HUES48 (cell line): ENCODE results near the gene SLCO2A1.

Source experiments
- H3K27ac ChIP-seq: one replicate; pipeline ENCODE4 v1.7.0; 2013; ENCODE audit warnings: low read depth, low read length, inconsistent platforms
- H3K27me3 ChIP-seq: 2 replicates; pipeline ENCODE4 v1.6.1; 2013; ENCODE audit warnings: mild to moderate bottlenecking, low read length; ENCODE audit not compliant: control insufficient read depth, insufficient read depth
- H3K36me3 ChIP-seq: 2 replicates; pipeline ENCODE4 v1.6.1; 2013; ENCODE audit warnings: low read length; ENCODE audit not compliant: control insufficient read depth, insufficient read depth
- H3K4me1 ChIP-seq: 2 replicates; pipeline ENCODE4 v1.6.1; 2013; ENCODE audit warnings: mild to moderate bottlenecking, low read length; ENCODE audit not compliant: control insufficient read depth, insufficient read depth
- H3K4me3 ChIP-seq: 2 replicates; pipeline ENCODE4 v1.5.1; 2013; ENCODE audit warnings: mild to moderate bottlenecking, low read depth, low read length
- H3K9ac ChIP-seq: 2 replicates; pipeline ENCODE4 v1.6.1; 2013; ENCODE audit warnings: mild to moderate bottlenecking, low read depth, low read length, moderate library complexity
- H3K9me3 ChIP-seq: 2 replicates; pipeline ENCODE4 v1.6.1; 2013; ENCODE audit warnings: low read length; ENCODE audit not compliant: control insufficient read depth, insufficient read depth

SLCO2A1 gene

GRCh38 chr3:133962849-133963248 is 66.9 kb downstream of the SLCO2A1 start:
- H3K27me3 ChIP-seq: no peaks in the 10 kb centered on the region
- H3K9ac ChIP-seq: no peak overlapping the region
- no peaks in the 10 kb centered on the region for H3K36me3 ChIP-seq
- peaks cover 3% of the 10 kb centered on the region; the same call in 1 of the 2 replicates for H3K4me1 ChIP-seq
- H3K4me3 ChIP-seq: no peak overlapping the region
- H3K9me3 ChIP-seq: no peaks in the 10 kb centered on the region
- H3K27ac ChIP-seq: no peak overlapping the region

GRCh38 chr3:133958071-133958805 is 71.5 kb downstream of the SLCO2A1 start:
- H3K9ac ChIP-seq: no peak overlapping the region
- no peaks in the 10 kb centered on the region for H3K9me3 ChIP-seq
- no peak overlapping the region for H3K27ac ChIP-seq
- no peaks in the 10 kb centered on the region for H3K27me3 ChIP-seq
- no peaks in the 10 kb centered on the region for H3K36me3 ChIP-seq
- no peak overlapping the region for H3K4me3 ChIP-seq
- H3K4me1 ChIP-seq: peaks cover 3% of the 10 kb centered on the region; the same call in 1 of the 2 replicates

GRCh38 chr3:133956982-133957381 is 72.7 kb downstream of the SLCO2A1 start:
- no peak overlapping the region for H3K27ac ChIP-seq
- no peaks in the 10 kb centered on the region for H3K9me3 ChIP-seq
- no peak overlapping the region for H3K9ac ChIP-seq
- H3K27me3 ChIP-seq: no peaks in the 10 kb centered on the region
- H3K36me3 ChIP-seq: no peaks in the 10 kb centered on the region
- H3K4me1 ChIP-seq: no peaks in the 10 kb centered on the region
- H3K4me3 ChIP-seq: no peak overlapping the region

- H3K9ac ChIP-seq: no peak overlapping the region
- no peak overlapping the region for H3K27ac ChIP-seq
- H3K4me3 ChIP-seq: no peak overlapping the region
- no peaks in the 10 kb centered on the region for H3K36me3 ChIP-seq
- H3K4me1 ChIP-seq: no peaks in the 10 kb centered on the region
- H3K9me3 ChIP-seq: no peaks in the 10 kb centered on the region
- no peaks in the 10 kb centered on the region for H3K27me3 ChIP-seq
These were observed 73.4 kb downstream of the SLCO2A1 start for GRCh38 chr3:133956353-133956752.

- Histone ChIP-seq H3K36me3 (no peaks in the 10 kb centered on the region), H3K4me3 (no peak overlapping the region), H3K9me3 (no peaks in the 10 kb centered on the region), H3K27me3 (no peaks in the 10 kb centered on the region), H3K27ac (no peak overlapping the region), H3K9ac (no peak overlapping the region), H3K4me1 (no peaks in the 10 kb centered on the region)
These were observed 73.8 kb downstream of the SLCO2A1 start for GRCh38 chr3:133955892-133956291.

- no peak overlapping the region for H3K9ac ChIP-seq
- H3K27ac ChIP-seq: no peak overlapping the region
- no peaks in the 10 kb centered on the region for H3K4me1 ChIP-seq
- no peak overlapping the region for H3K4me3 ChIP-seq
- H3K36me3 ChIP-seq: no peaks in the 10 kb centered on the region
- no peaks in the 10 kb centered on the region for H3K27me3 ChIP-seq
- no peaks in the 10 kb centered on the region for H3K9me3 ChIP-seq
These were observed 74.9 kb downstream of the SLCO2A1 start for GRCh38 chr3:133954717-133955360.

- H3K36me3 ChIP-seq: no peaks in the 10 kb centered on the region
- no peak overlapping the region for H3K4me3 ChIP-seq
- H3K9ac ChIP-seq: no peak overlapping the region
- no peak overlapping the region for H3K27ac ChIP-seq
- peaks cover 9% of the 10 kb centered on the region; the same call in 1 of the 2 replicates for H3K4me1 ChIP-seq
- H3K9me3 ChIP-seq: no peaks in the 10 kb centered on the region
- no peaks in the 10 kb centered on the region for H3K27me3 ChIP-seq
These were observed 76.4 kb downstream of the SLCO2A1 start for GRCh38 chr3:133953297-133953696.

GRCh38 chr3:133949438-133949837 is 80.3 kb downstream of the SLCO2A1 start:
- peaks cover 9% of the 10 kb centered on the region; the same call in 1 of the 2 replicates for H3K4me1 ChIP-seq
- no peaks in the 10 kb centered on the region for H3K9me3 ChIP-seq
- H3K27ac ChIP-seq: no peak overlapping the region
- H3K9ac ChIP-seq: no peak overlapping the region
- H3K4me3 ChIP-seq: no peak overlapping the region
- H3K27me3 ChIP-seq: no peaks in the 10 kb centered on the region
- no peaks in the 10 kb centered on the region for H3K36me3 ChIP-seq

GRCh38 chr3:133948996-133949395 is 80.7 kb downstream of the SLCO2A1 start:
- H3K9me3 ChIP-seq: no peaks in the 10 kb centered on the region
- H3K4me3 ChIP-seq: no peak overlapping the region
- H3K27me3 ChIP-seq: no peaks in the 10 kb centered on the region
- H3K27ac ChIP-seq: no peak overlapping the region
- no peak overlapping the region for H3K9ac ChIP-seq
- H3K36me3 ChIP-seq: no peaks in the 10 kb centered on the region
- peaks cover 9% of the 10 kb centered on the region; the same call in 1 of the 2 replicates for H3K4me1 ChIP-seq

- no peak overlapping the region for H3K4me3 ChIP-seq
- peaks cover 9% of the 10 kb centered on the region; the same call in 1 of the 2 replicates for H3K4me1 ChIP-seq
These were observed 81.5 kb downstream of the SLCO2A1 start for GRCh38 chr3:133948131-133948810.

More at GRCh38 chr3:133948131-133948810, 81.5 kb downstream of the SLCO2A1 start:
- H3K27ac ChIP-seq: no peak overlapping the region
- H3K9me3 ChIP-seq: no peaks in the 10 kb centered on the region
- no peaks in the 10 kb centered on the region for H3K27me3 ChIP-seq
- H3K9ac ChIP-seq: no peak overlapping the region
- H3K36me3 ChIP-seq: no peaks in the 10 kb centered on the region
